T-helper 17 cell (primary cell): ENCODE results near the gene SPECC1. TPM values are rescaled to one million over a fixed set of nuclear protein-coding genes. Genes with fewer than 3 reads are reported as not detected.
"Not testable (repeated sequence)": the region's sequence is repeated elsewhere in the genome, so short reads cannot be mapped to it uniquely, and the experiment has no call there.

ENCODE experiments used
- ATAC-seq: fragments of 150-1000 bp; cut with Tn5 transposase; 2 replicates; pipeline ENCODE4 v1.10.0; 2021; ENCODE audit warnings: mild to moderate bottlenecking, moderate library complexity
- DNase-seq, 3 donors: peaks; one replicate each; pipeline versions ENCODE4 v3.0.0 to v3.0.0-alpha.2; 2020 to 2021
- H3K9me3 ChIP-seq: one replicate; pipeline ENCODE4 v1.7.0; 2013; ENCODE audit warnings: low read length, mild to moderate bottlenecking; ENCODE audit not compliant: control insufficient read depth, poor library complexity, severe bottlenecking
- H3K27ac Mint-ChIP-seq: one replicate; pipeline ENCODE4 v1.8.0; 2022; ENCODE audit warnings: mild to moderate bottlenecking, moderate library complexity, mixed read lengths
- H3K27me3 Mint-ChIP-seq: one replicate; pipeline ENCODE4 v1.8.0; 2022; ENCODE audit warnings: mixed read lengths
- H3K36me3 Mint-ChIP-seq: one replicate; pipeline ENCODE4 v1.8.0; 2022; ENCODE audit warnings: low read depth, mixed read lengths
- H3K4me1 Mint-ChIP-seq: one replicate; pipeline ENCODE4 v1.8.0; 2022; ENCODE audit warnings: mild to moderate bottlenecking, mixed read lengths
- H3K4me3 Mint-ChIP-seq: one replicate; pipeline ENCODE4 v1.8.0; 2022; ENCODE audit warnings: mild to moderate bottlenecking, moderate library complexity, mixed read lengths
- total RNA-seq, 4 donors: library from RNA in 2 of 4; stranded (reverse) in 2 of 4; gene quantifications; one replicate each; pipeline ENCODE4 v1.2.3 and lab custom pipeline; 2022 to 2026

Gene SPECC1
- total RNA-seq, 2 donors from 2014 or later = 10.3 to 10.8 TPM

GRCh38 chr17:20095336-20096080 lies 86.3 kb downstream of the SPECC1 start:
- no peak for DNase-seq
- H3K9me3 ChIP-seq = no peaks in the 10 kb centered on the region
- H3K27ac Mint-ChIP-seq = no peak overlapping the region

GRCh38 chr17:20096430-20096829 lies 87.3 kb downstream of the SPECC1 start:
- no peak for DNase-seq
- no peak overlapping the region for H3K4me3 Mint-ChIP-seq
- no peak overlapping the region for H3K27ac Mint-ChIP-seq
- H3K27me3 Mint-ChIP-seq = peaks cover 7% of the 10 kb centered on the region
- no peaks in the 10 kb centered on the region for H3K9me3 ChIP-seq
- ATAC-seq = no peak
- H3K36me3 Mint-ChIP-seq = peaks cover 2% of the 10 kb centered on the region
- no peaks in the 10 kb centered on the region for H3K4me1 Mint-ChIP-seq

More at GRCh38 chr17:20095336-20096080, 86.3 kb downstream of the SPECC1 start:
- ATAC-seq = no peak
- H3K4me3 Mint-ChIP-seq = no peak overlapping the region
- peaks cover 2% of the 10 kb centered on the region for H3K4me1 Mint-ChIP-seq
- peaks cover 2% of the 10 kb centered on the region for H3K36me3 Mint-ChIP-seq
- H3K27me3 Mint-ChIP-seq = peaks cover 7% of the 10 kb centered on the region

- no peak overlapping the region for H3K4me3 Mint-ChIP-seq
- DNase-seq = no peak
- H3K27me3 Mint-ChIP-seq = peaks cover 7% of the 10 kb centered on the region
Observed at GRCh38 chr17:20097330-20097729, 88.2 kb downstream of the SPECC1 start.

GRCh38 chr17:20098314-20098713 lies 89.2 kb downstream of the SPECC1 start:
- H3K4me1 Mint-ChIP-seq = no peaks in the 10 kb centered on the region
- no peak for ATAC-seq
- no peak overlapping the region for H3K27ac Mint-ChIP-seq
- peaks cover 11% of the 10 kb centered on the region for H3K27me3 Mint-ChIP-seq
- no peak for DNase-seq
- H3K9me3 ChIP-seq = no peaks in the 10 kb centered on the region
- H3K36me3 Mint-ChIP-seq = peaks cover 2% of the 10 kb centered on the region
- H3K4me3 Mint-ChIP-seq = no peak overlapping the region

More at GRCh38 chr17:20097330-20097729, 88.2 kb downstream of the SPECC1 start:
- Mint-ChIP-seq H3K36me3 (peaks cover 2% of the 10 kb centered on the region), H3K4me1 (no peaks in the 10 kb centered on the region), H3K27ac (no peak overlapping the region)
- ATAC-seq = no peak
- H3K9me3 ChIP-seq = no peaks in the 10 kb centered on the region

GRCh38 chr17:20100806-20101205 lies 91.6 kb downstream of the SPECC1 start:
- peaks cover 22% of the 10 kb centered on the region for H3K27me3 Mint-ChIP-seq
- not testable (repeated sequence) for H3K36me3 Mint-ChIP-seq, DNase-seq, ATAC-seq, H3K9me3 ChIP-seq, H3K27ac Mint-ChIP-seq, H3K4me1 Mint-ChIP-seq, H3K4me3 Mint-ChIP-seq

GRCh38 chr17:20103454-20104446 lies 94.6 kb downstream of the SPECC1 start:
- no peak for ATAC-seq
- no peak overlapping the region for H3K4me3 Mint-ChIP-seq

GRCh38 chr17:20105539-20106280 lies 96.6 kb downstream of the SPECC1 start:
- peaks cover 3% of the 10 kb centered on the region for H3K36me3 Mint-ChIP-seq
- peaks cover 24% of the 10 kb centered on the region for H3K27me3 Mint-ChIP-seq
- ATAC-seq (no peak), DNase-seq (no peak)
- no peaks in the 10 kb centered on the region for H3K9me3 ChIP-seq
- H3K27ac Mint-ChIP-seq = peak overlapping the region; percentile 60
- no peak overlapping the region for H3K4me3 Mint-ChIP-seq
- peaks cover 2% of the 10 kb centered on the region for H3K4me1 Mint-ChIP-seq

More at GRCh38 chr17:20103454-20104446, 94.6 kb downstream of the SPECC1 start:
- H3K9me3 ChIP-seq = no peaks in the 10 kb centered on the region
- peaks cover 3% of the 10 kb centered on the region for H3K36me3 Mint-ChIP-seq
- no peak overlapping the region for H3K27ac Mint-ChIP-seq
- peaks cover 2% of the 10 kb centered on the region for H3K4me1 Mint-ChIP-seq
- no peak for DNase-seq
- peaks cover 21% of the 10 kb centered on the region for H3K27me3 Mint-ChIP-seq

GRCh38 chr17:20106446-20106845 lies 97.3 kb downstream of the SPECC1 start:
- H3K4me1 Mint-ChIP-seq, H3K27ac Mint-ChIP-seq, DNase-seq, H3K36me3 Mint-ChIP-seq, H3K9me3 ChIP-seq, ATAC-seq, H3K4me3 Mint-ChIP-seq: not testable (repeated sequence)
- peaks cover 26% of the 10 kb centered on the region for H3K27me3 Mint-ChIP-seq

- DNase-seq = no peak
Observed at GRCh38 chr17:20109076-20109475, 99.9 kb downstream of the SPECC1 start.

GRCh38 chr17:20111538-20111937 lies 102.4 kb downstream of the SPECC1 start:
- DNase-seq (no peak), ATAC-seq (no peak)
- Mint-ChIP-seq H3K4me3 (no peak overlapping the region), H3K4me1 (no peaks in the 10 kb centered on the region), H3K36me3 (no peaks in the 10 kb centered on the region), H3K27ac (no peak overlapping the region), H3K27me3 (peaks cover 7% of the 10 kb centered on the region)
- H3K9me3 ChIP-seq = no peaks in the 10 kb centered on the region

More at GRCh38 chr17:20109076-20109475, 99.9 kb downstream of the SPECC1 start:
- H3K27ac Mint-ChIP-seq = no peak overlapping the region
- H3K4me1 Mint-ChIP-seq = peaks cover 2% of the 10 kb centered on the region
- no peak for ATAC-seq
- H3K9me3 ChIP-seq = no peaks in the 10 kb centered on the region
- H3K36me3 Mint-ChIP-seq = no peaks in the 10 kb centered on the region
- no peak overlapping the region for H3K4me3 Mint-ChIP-seq
- peaks cover 15% of the 10 kb centered on the region for H3K27me3 Mint-ChIP-seq

- H3K36me3 Mint-ChIP-seq = no peaks in the 10 kb centered on the region
- DNase-seq = no peak
- H3K27ac Mint-ChIP-seq = no peak overlapping the region
- ATAC-seq = no peak
- no peaks in the 10 kb centered on the region for H3K4me1 Mint-ChIP-seq
- H3K9me3 ChIP-seq = no peaks in the 10 kb centered on the region
- peaks cover 7% of the 10 kb centered on the region for H3K27me3 Mint-ChIP-seq
- no peak overlapping the region for H3K4me3 Mint-ChIP-seq
Observed at GRCh38 chr17:20114466-20114865, 105.3 kb downstream of the SPECC1 start.

- ATAC-seq = peak; percentile 83
Observed at GRCh38 chr17:20116683-20117309, 107.6 kb downstream of the SPECC1 start.

More at GRCh38 chr17:20116683-20117309, 107.6 kb downstream of the SPECC1 start:
- peak; percentile 10 to 39 (median 17) for DNase-seq
- Mint-ChIP-seq H3K36me3 (no peaks in the 10 kb centered on the region), H3K27me3 (peaks cover 4% of the 10 kb centered on the region), H3K27ac (no peak overlapping the region), H3K4me3 (no peak overlapping the region), H3K4me1 (peaks cover 2% of the 10 kb centered on the region)
- no peaks in the 10 kb centered on the region for H3K9me3 ChIP-seq
